Ovary (tissue), 3 donors: ENCODE data around the gene DMAC2L.

Experiments used
- CTCF ChIP-seq, 3 donors: fragments of 450-650 bp in 2 of 3; fragments of 200-600 bp in 1 of 3; IDR thresholded peaks; one replicate each; pipeline versions ENCODE4 v1.5.1 to v1.8.0; 2016 to 2022; ENCODE audit warnings: antibody characterized with exemption in 3 of 3, mild to moderate bottlenecking in 1 of 3
- EP300 ChIP-seq: sonication (generic); formaldehyde crosslinking; IDR thresholded peaks from one replicate; pipeline ENCODE4 v1.6.1; 2017; ENCODE audit warnings: antibody characterized with exemption
- donor health status: DM: no; HTN: no; CAD: no.

GRCh38 chr14:50319293-50319692, 7.2 kb downstream of the DMAC2L start:
- TF ChIP-seq CTCF (IDR thresholded peaks at IDR 0.05) (no peak), EP300 (no peak)
